ENCODE data around the gene MYPN. TPM values are rescaled to one million over a fixed set of nuclear protein-coding genes. Genes with fewer than 3 reads are reported as not detected.
A peak's percentile ranks its signal among the peaks of the same experiment; 100 is the strongest.

The MYPN gene
- total and polyA plus RNA-seq, 2 donors from 2014 or later = 0.06 TPM; not detected in 1

DNA sequence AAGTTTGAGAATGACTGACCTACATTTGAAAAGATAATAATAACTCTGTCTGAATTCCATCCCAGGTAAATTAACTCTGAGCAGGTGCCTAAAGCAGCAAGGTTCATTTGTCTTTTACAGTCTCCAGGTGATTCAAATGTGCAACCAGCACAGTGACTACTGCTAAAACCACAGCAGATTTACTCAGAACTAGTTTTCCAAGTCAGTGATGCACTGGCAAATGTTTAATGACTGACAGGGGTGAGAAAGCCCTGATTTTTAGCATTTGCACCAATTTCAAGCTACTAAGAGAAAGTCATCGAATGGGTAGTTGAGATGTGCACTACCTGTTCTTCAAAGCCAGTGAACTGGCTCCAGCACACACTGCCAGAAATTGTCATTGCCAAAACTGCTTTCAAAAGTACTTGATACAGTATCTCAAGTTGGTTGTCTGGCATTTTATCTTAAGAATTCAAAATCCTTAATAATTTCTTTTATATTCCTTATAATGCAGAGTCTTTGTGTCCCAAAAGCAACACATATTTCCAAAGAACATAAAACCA lies 62.3 kb downstream of the MYPN start:
- Histone ChIP-seq H3K36me3 (ENCODE audit: control insufficient read depth in 2 of 3, insufficient read depth in 3 of 3, low read length in 3 of 3) (no peaks in the 10 kb centered on the region), H3K27me3 (ENCODE audit: control insufficient read depth, insufficient read depth, low read length) (no peaks in the 10 kb centered on the region), H3K27ac (ENCODE audit: low read depth in 2 of 2, low read length in 2 of 2) (no peak overlapping the region), H3K9ac (ENCODE audit: low read length in 3 of 3) (no peak overlapping the region), H3K4me3 (ENCODE audit: low read length in 3 of 3) (no peak overlapping the region), H3K9me3 (ENCODE audit: control insufficient read depth in 2 of 3, insufficient read depth in 1 of 3, low read length in 3 of 3) (no peaks in the 10 kb centered on the region), H3K4me1 (ENCODE audit: control insufficient read depth in 2 of 3, insufficient read depth in 2 of 3, low read depth in 1 of 3, low read length in 3 of 3) (no peaks in the 10 kb centered on the region)
- FAIRE-seq = no peak
- intact Hi-C loops (cut with DNase I) = no loop called here
- no peak for DNase-seq
- no peak for TF ChIP-seq CTCF (IDR thresholded peaks at IDR 0.05; ENCODE audit: borderline replicate concordance, extremely low read depth, insufficient read depth)

- FAIRE-seq = peak; percentile 80
- TF ChIP-seq CTCF (IDR thresholded peaks at IDR 0.05; ENCODE audit: borderline replicate concordance, extremely low read depth, insufficient read depth) = no peak
Observed at GRCh38 chr10:68172324-68172723, 63.0 kb downstream of the MYPN start.

DNA sequence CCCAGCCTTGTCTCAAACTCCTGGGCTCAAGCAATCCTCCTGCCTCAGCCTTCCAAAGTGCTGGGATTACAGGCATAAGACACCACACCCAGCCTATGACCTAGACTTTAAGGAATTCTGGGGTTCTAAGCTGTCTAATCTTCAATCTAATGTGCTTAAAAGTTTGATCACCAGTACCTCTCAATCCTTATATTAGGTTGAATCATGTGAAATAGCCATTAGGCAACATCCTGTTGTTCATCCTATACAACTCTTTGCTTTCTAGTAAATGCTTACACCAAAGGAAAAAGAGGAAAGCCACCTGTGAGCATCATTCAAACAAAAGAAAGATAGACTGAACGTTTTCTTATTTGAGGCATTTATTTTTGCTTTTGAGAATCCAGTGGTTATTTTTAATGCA lies 66.7 kb downstream of the MYPN start:
- H3K9ac ChIP-seq (ENCODE audit: low read length in 3 of 3) = no peak overlapping the region
- no peak for DNase-seq
- no peak overlapping the region for H3K27ac ChIP-seq (ENCODE audit: low read depth in 2 of 2, low read length in 2 of 2)
- FAIRE-seq = no peak
- intact Hi-C loops (cut with DNase I) = no loop called here
- H3K4me3 ChIP-seq (ENCODE audit: low read length in 3 of 3) = no peak overlapping the region
- no peaks in the 10 kb centered on the region for H3K36me3 ChIP-seq (ENCODE audit: control insufficient read depth in 2 of 3, insufficient read depth in 3 of 3, low read length in 3 of 3)
- no peak for TF ChIP-seq CTCF (IDR thresholded peaks at IDR 0.05; ENCODE audit: borderline replicate concordance, extremely low read depth, insufficient read depth)
- H3K9me3 ChIP-seq (ENCODE audit: control insufficient read depth in 2 of 3, insufficient read depth in 1 of 3, low read length in 3 of 3) = no peaks in the 10 kb centered on the region
- H3K27me3 ChIP-seq (ENCODE audit: control insufficient read depth, insufficient read depth, low read length) = no peaks in the 10 kb centered on the region
- no peaks in the 10 kb centered on the region for H3K4me1 ChIP-seq (ENCODE audit: control insufficient read depth in 2 of 3, insufficient read depth in 2 of 3, low read depth in 1 of 3, low read length in 3 of 3)

More at GRCh38 chr10:68172324-68172723, 63.0 kb downstream of the MYPN start:
- Histone ChIP-seq H3K4me3 (ENCODE audit: low read length in 3 of 3) (no peak overlapping the region), H3K27me3 (ENCODE audit: control insufficient read depth, insufficient read depth, low read length) (no peaks in the 10 kb centered on the region), H3K9me3 (ENCODE audit: control insufficient read depth in 2 of 3, insufficient read depth in 1 of 3, low read length in 3 of 3) (no peaks in the 10 kb centered on the region), H3K4me1 (ENCODE audit: control insufficient read depth in 2 of 3, insufficient read depth in 2 of 3, low read depth in 1 of 3, low read length in 3 of 3) (no peaks in the 10 kb centered on the region), H3K36me3 (ENCODE audit: control insufficient read depth in 2 of 3, insufficient read depth in 3 of 3, low read length in 3 of 3) (no peaks in the 10 kb centered on the region), H3K9ac (ENCODE audit: low read length in 3 of 3) (no peak overlapping the region), H3K27ac (ENCODE audit: low read depth in 2 of 2, low read length in 2 of 2) (no peak overlapping the region)
- peak in 1 of 5 donors; percentile 14 for DNase-seq
- intact Hi-C loops (cut with DNase I) = no loop called here

- no peak overlapping the region for H3K4me3 ChIP-seq (ENCODE audit: low read length in 3 of 3)
- no peaks in the 10 kb centered on the region for H3K36me3 ChIP-seq (ENCODE audit: control insufficient read depth in 2 of 3, insufficient read depth in 3 of 3, low read length in 3 of 3)
- FAIRE-seq (no peak), DNase-seq (no peak)
- H3K27me3 ChIP-seq (ENCODE audit: control insufficient read depth, insufficient read depth, low read length) = no peaks in the 10 kb centered on the region
- H3K4me1 ChIP-seq (ENCODE audit: control insufficient read depth in 2 of 3, insufficient read depth in 2 of 3, low read depth in 1 of 3, low read length in 3 of 3) = no peaks in the 10 kb centered on the region
- no peaks in the 10 kb centered on the region for H3K9me3 ChIP-seq (ENCODE audit: control insufficient read depth in 2 of 3, insufficient read depth in 1 of 3, low read length in 3 of 3)
- intact Hi-C loops (cut with DNase I) = no loop called here
- no peak for TF ChIP-seq CTCF (IDR thresholded peaks at IDR 0.05; ENCODE audit: borderline replicate concordance, extremely low read depth, insufficient read depth)
- H3K9ac ChIP-seq (ENCODE audit: low read length in 3 of 3) = no peak overlapping the region
- no peak overlapping the region for H3K27ac ChIP-seq (ENCODE audit: low read depth in 2 of 2, low read length in 2 of 2)
Observed at GRCh38 chr10:68176797-68177196, 67.5 kb downstream of the MYPN start.

All from kidney (tissue), 14 donors.